ENCODE measurements around the gene PHF20.
A peak's percentile ranks its signal among the peaks of the same experiment; 100 is the strongest.
"Not testable (repeated sequence)": the region's sequence is repeated elsewhere in the genome, so short reads cannot be mapped to it uniquely, and the experiment has no call there.

PHF20 gene

DNA sequence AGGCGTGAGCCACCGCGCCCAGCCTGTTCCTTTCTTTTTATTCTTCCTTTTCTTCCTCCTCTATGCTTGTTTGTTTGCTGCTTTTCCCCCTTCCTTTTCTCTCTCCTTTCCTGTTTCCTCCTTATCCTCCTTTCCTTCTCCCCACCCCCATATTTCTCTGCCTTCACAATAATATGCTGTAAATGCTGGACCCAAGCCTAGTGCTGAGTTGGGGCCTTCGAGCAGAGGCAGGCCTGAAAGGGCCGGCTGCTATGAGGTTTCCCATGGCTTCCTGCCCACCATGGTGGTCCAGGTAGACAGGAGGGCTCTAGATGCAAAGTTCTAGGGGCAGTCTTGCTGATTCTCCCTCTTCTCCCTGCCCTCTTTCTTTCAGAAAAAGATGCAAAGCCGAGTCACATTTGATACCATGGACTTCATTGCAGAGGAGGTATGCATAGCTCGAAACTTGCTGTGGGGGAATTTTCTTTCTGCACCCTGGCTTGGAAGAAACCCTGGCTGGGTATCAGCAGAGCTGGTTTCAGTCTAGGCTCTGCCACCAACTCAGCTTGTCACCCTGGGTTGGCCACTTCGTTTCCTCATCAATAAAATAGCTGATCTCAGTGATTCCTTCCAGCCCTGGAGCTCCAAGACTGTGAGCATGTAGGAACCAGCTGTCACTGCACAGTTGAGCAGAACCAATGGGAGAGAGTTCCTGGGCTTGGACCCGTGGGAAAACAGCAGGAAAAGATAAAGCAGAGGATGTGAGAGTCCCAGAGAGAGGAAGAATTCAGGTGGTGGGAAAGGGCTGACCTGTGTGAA is 204.0 kb downstream of the PHF20 start:
- DNase-seq (ENCODE audit: low spot score) = no peak

- DNase-seq (ENCODE audit: low spot score) = no peak
These were observed 206.3 kb downstream of the PHF20 start for GRCh38 chr20:35978041-35978513.

DNA sequence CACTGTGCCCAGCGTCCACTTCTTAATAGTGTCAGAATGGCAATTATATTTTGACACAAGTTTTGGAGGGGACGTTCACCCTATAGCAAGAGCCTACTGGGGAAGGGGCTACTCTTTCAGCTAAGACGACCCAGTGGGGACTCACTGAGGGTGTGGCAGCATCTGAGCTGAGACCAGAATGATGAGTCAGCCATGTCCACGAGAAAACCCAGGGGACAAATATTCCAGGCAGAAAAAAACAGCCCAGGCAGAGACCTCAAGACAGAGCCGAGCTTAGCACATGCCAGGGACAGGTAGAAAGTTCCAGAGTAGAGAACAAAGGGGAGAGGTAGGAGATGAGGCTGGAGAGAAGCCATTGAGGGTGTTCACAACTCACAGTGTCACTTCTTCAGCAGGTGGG is 207.7 kb downstream of the PHF20 start:
- no peak for DNase-seq (ENCODE audit: low spot score)

- DNase-seq (ENCODE audit: low spot score) = no peak
These were observed 210.2 kb downstream of the PHF20 start for GRCh38 chr20:35981969-35982368.

GRCh38 chr20:35984382-35984781 is 212.6 kb downstream of the PHF20 start:
- no peak for DNase-seq (ENCODE audit: low spot score)

DNA sequence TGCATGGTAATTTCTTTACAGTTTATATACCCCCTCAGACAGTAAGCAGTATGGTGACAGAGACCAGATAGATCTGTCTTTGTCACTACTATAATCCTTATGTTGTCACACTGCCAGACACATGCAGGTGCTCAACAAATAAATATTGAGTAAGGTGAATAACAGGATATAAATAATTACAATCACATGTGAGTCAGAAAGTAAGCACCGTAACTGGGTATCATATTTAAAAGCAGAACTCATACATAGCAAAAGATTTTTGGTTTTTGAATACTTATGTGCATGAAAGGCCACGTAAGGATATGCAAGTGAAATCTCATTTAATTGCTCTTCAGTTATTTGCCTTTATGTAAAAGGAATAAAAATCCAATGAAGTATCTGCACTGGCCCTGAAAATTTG is 214.0 kb downstream of the PHF20 start:
- DNase-seq (ENCODE audit: low spot score) = no peak

DNA sequence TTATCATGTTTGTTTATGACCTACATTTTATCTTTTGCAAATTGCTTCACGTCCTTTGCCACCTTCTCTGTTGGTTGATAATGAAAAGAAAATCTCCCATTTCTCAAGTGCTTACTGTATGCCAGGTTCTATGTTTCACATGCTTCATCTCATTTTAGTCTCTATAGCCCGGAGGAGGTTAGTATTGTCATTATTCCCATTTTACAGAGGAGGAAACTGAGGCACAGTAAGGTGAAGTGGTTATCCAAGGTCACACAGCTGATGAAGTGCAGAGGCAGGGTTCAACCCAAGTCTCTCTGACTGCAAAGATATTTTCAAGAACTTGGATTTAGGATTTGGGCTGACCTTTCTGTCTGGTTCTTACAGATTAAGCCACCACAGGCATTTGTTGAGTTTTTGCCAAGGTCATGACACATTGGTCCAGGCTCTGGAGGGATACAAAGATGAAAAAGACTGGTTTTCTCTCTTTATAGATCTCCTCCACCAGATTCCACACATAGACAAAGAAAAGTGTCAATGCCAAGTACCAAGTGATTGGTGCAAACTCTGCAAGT is 217.2 kb downstream of the PHF20 start:
- DNase-seq (ENCODE audit: low spot score) = no peak

GRCh38 chr20:35991142-35991771 is 219.4 kb downstream of the PHF20 start:
- DNase-seq (ENCODE audit: low spot score) = peak; percentile 69

DNA sequence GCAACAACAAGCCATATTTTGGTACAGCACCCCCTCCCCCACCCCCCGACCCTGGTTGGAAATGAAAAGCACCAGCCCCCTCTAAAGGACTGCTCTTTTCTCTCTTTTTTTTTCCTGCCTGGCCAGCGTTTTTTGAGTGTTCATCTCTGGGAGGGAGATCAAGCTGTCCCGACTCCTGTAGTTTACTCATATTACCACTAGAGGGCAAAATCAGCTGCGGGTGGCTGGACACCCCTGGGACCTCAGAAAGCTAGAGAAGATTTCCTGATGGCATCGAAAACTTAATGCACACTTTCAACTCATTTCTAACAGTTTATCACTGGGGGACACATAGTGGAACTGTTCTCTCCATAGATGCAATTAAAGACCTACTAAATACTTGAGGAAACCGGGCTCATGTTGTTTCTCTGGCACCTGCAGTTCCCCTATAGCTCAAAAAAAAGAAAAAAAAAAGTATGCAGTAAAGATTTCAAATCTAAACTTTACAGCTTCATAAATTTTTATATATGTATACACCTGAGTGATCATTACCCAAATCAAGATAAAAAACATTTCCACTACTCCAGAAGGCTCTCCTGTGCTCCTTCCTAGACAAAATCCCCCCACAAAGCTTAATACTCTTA is 221.0 kb downstream of the PHF20 start:
- DNase-seq (ENCODE audit: low spot score) = peak; percentile 85

DNA sequence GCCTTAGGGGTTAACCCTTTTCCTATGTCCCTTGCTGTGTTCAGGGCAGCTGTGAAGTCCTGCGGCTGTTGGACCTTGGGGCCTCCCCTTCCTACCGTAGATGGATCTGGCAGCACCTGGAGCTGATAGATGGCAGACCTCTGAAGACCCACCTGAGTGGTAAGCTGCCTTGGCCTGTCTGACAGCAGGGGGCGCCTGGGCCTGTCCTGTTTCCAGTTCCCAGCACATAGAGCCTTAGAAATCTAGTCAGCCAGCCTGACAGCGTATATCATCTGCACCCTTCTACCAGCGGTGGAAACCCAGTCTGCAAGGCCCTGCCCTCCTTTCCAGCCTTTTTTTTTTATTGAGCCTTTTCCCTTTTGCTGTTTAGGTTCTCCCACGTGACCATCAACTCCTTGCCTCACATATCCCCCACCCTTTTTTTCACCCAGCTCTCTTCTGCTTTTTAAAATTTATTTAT is 223.2 kb downstream of the PHF20 start:
- DNase-seq (ENCODE audit: low spot score) = peak; percentile 89

DNA sequence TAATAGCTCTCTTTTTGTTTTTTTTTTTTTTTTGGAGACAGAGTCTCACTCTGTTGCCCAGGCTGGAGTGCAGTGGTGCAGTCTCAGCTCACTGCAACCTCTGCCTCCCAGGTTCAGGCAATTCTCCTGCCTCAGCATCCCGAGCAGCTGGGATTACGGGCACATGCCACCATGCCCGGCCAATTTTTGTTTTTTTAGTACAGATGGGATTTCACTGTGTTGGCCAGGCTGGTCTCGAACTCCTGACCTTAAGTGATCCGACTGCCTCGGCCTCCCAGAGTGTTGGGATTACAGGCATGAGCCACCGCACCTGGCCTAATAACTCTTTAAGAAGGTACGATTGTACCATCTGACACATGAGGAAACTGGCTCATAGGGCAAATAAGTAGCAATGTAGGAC is 224.7 kb downstream of the PHF20 start:
- DNase-seq (ENCODE audit: low spot score) = not testable (repeated sequence)
